ENCODE results near the gene OPRD1. TPM values are rescaled to one million over a fixed set of nuclear protein-coding genes. Genes with fewer than 3 reads are reported as not detected.
"Not testable (repeated sequence)": the region's sequence is repeated elsewhere in the genome, so short reads cannot be mapped to it uniquely, and the experiment has no call there.

Gene OPRD1
- total RNA-seq, 1 experiment from 2014 or later = 0.52 TPM

DNA sequence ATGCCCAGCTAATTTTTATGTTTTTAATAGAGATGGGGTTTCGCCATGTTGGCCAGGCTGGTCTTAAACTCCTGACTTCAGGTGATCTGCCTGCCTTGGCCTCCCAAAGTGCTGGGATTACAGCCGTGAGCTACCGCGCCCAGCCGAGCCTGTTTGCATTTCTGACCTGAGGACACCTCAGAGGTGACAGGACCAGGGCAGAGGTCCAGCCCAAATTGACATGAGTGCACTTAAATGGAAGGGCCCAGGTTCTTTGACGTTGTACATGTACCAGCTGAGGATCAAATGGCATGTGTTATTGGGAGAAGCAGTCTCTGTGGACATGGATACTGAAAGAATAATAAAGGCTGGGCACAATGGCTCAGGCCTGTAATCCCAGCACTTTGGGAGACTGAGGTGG, 35.2 kb downstream of the OPRD1 start:
- not testable (repeated sequence) for H3K4me3 ChIP-seq (ENCODE audit: insufficient read depth, low read depth, low read length); H3K36me3 ChIP-seq (replicated peaks; ENCODE audit: control insufficient read depth, insufficient read depth, low read length); H3K27me3 ChIP-seq (ENCODE audit: control insufficient read depth, insufficient read depth, low read length); DNase-seq

DNA sequence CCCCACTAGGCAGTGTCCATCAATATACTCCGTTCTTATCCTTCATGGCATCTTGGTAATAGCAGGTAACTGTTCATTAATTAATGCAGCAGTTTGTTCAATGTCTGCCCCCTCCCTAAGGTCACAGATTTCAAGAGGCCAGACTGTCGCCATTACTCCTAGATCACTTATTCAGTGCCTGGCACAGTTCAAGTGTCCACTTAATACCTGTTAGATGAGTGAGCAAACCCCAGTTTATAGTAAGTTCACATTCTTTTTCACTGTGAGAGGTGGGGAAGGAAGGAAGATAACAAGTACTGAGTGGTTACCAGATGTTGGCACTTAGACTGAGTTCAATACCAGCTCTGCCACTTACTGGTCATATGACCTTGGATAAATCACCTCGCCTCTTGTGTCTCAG, 36.4 kb downstream of the OPRD1 start:
- Histone ChIP-seq H3K4me3 (ENCODE audit: insufficient read depth, low read depth, low read length) (no peak overlapping the region), H3K36me3 (replicated peaks; ENCODE audit: control insufficient read depth, insufficient read depth, low read length) (no peaks in the 10 kb centered on the region), H3K27me3 (ENCODE audit: control insufficient read depth, insufficient read depth, low read length) (no peaks in the 10 kb centered on the region)
- no peak for DNase-seq

- H3K4me3 ChIP-seq (ENCODE audit: insufficient read depth, low read depth, low read length) = no peak overlapping the region
- H3K36me3 ChIP-seq (replicated peaks; ENCODE audit: control insufficient read depth, insufficient read depth, low read length) = no peaks in the 10 kb centered on the region
- peak; percentile 52 for DNase-seq
- H3K27me3 ChIP-seq (ENCODE audit: control insufficient read depth, insufficient read depth, low read length) = no peaks in the 10 kb centered on the region; the same call in 1 of the 2 replicates
Measured at GRCh38 chr1:28853093-28853742, 41.2 kb downstream of the OPRD1 start.

GRCh38 chr1:28854406-28854805, 42.4 kb downstream of the OPRD1 start:
- H3K4me3 ChIP-seq (ENCODE audit: insufficient read depth, low read depth, low read length); H3K36me3 ChIP-seq (replicated peaks; ENCODE audit: control insufficient read depth, insufficient read depth, low read length); H3K27me3 ChIP-seq (ENCODE audit: control insufficient read depth, insufficient read depth, low read length); DNase-seq: not testable (repeated sequence)

DNA sequence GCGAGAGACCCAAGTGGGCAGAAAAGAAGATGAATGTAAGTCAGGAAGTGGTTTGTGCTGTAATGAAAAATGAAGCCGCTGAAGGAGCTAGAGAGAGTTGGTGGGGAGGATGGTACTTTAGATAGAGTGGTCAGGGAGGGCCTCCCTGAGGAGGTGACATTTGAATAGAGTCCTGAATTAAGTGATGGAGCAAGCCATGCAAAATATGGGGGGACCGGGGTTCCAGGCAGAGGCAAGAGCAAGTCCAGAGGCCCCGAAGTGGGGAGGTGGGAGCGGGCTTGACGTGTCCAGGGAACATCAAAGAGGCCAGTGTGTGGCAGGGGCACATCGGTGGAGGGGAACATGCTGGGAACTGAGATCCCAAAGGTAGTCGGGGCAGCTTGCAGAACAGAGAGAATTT, 43.1 kb downstream of the OPRD1 start:
- no peaks in the 10 kb centered on the region; the same call in 1 of the 2 replicates for H3K27me3 ChIP-seq (ENCODE audit: control insufficient read depth, insufficient read depth, low read length)
- no peak for DNase-seq
- no peak overlapping the region for H3K4me3 ChIP-seq (ENCODE audit: insufficient read depth, low read depth, low read length)
- no peaks in the 10 kb centered on the region for H3K36me3 ChIP-seq (replicated peaks; ENCODE audit: control insufficient read depth, insufficient read depth, low read length)

GRCh38 chr1:28855469-28855951, 43.5 kb downstream of the OPRD1 start:
- peak; percentile 67 for DNase-seq
- H3K4me3 ChIP-seq (ENCODE audit: insufficient read depth, low read depth, low read length) = no peak overlapping the region
- H3K27me3 ChIP-seq (ENCODE audit: control insufficient read depth, insufficient read depth, low read length) = no peaks in the 10 kb centered on the region; the same call in 1 of the 2 replicates
- no peaks in the 10 kb centered on the region for H3K36me3 ChIP-seq (replicated peaks; ENCODE audit: control insufficient read depth, insufficient read depth, low read length)

GRCh38 chr1:28855969-28856368, 44.0 kb downstream of the OPRD1 start:
- no peaks in the 10 kb centered on the region for H3K36me3 ChIP-seq (replicated peaks; ENCODE audit: control insufficient read depth, insufficient read depth, low read length)
- no peak overlapping the region for H3K4me3 ChIP-seq (ENCODE audit: insufficient read depth, low read depth, low read length)
- H3K27me3 ChIP-seq (ENCODE audit: control insufficient read depth, insufficient read depth, low read length) = no peaks in the 10 kb centered on the region; the same call in 1 of the 2 replicates
- DNase-seq = no peak

DNA sequence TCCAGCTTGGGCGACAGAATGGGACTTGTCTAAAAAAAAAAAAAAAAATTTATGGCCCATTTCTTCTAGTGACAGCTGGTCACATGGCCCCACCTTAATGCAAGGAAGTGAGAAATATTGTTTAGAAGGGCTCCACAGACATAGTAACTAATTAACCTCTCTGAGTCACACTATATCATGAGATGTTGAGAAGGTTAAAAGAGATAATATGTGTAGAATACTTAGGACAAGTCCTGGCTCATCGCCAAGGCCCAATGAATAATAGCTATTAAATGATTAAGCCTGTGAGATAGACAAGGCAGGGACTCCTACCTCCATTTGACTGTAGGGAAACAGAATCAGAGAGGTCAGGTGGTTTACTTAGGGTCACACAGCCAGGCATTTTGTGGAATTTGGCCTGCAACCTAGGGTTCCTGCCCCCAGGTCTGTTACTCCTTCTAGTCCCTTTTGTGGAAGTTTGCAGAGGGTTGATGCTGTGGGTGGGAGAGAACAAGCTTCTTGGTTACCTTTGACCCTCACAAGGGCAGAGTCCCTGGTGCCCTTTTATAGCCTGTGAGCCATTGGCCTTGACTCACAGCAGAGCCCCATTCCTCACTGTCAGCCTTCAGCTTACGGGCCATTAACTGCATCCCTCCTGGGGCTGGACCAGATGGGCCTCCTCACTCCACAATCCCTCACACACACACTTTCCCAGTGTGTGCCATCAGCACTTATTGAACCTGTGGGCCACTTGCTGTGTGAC, 48.5 kb downstream of the OPRD1 start:
- H3K27me3 ChIP-seq (ENCODE audit: control insufficient read depth, insufficient read depth, low read length) = no peaks in the 10 kb centered on the region
- no peaks in the 10 kb centered on the region for H3K36me3 ChIP-seq (replicated peaks; ENCODE audit: control insufficient read depth, insufficient read depth, low read length)
- DNase-seq = peak; percentile 23
- H3K4me3 ChIP-seq (ENCODE audit: insufficient read depth, low read depth, low read length) = no peak overlapping the region

GRCh38 chr1:28862571-28863403, 50.8 kb downstream of the OPRD1 start:
- Histone ChIP-seq H3K4me3 (ENCODE audit: insufficient read depth, low read depth, low read length) (no peak overlapping the region), H3K27me3 (ENCODE audit: control insufficient read depth, insufficient read depth, low read length) (no peaks in the 10 kb centered on the region), H3K36me3 (replicated peaks; ENCODE audit: control insufficient read depth, insufficient read depth, low read length) (no peaks in the 10 kb centered on the region)
- peak; percentile 46 for DNase-seq

- Histone ChIP-seq H3K4me3 (ENCODE audit: insufficient read depth, low read depth, low read length) (no peak overlapping the region), H3K27me3 (ENCODE audit: control insufficient read depth, insufficient read depth, low read length) (no peaks in the 10 kb centered on the region), H3K36me3 (replicated peaks; ENCODE audit: control insufficient read depth, insufficient read depth, low read length) (no peaks in the 10 kb centered on the region)
- DNase-seq = no peak
Measured at GRCh38 chr1:28864695-28865094, 52.7 kb downstream of the OPRD1 start.

- DNase-seq = no peak
- Histone ChIP-seq H3K36me3 (replicated peaks; ENCODE audit: control insufficient read depth, insufficient read depth, low read length) (no peaks in the 10 kb centered on the region), H3K27me3 (ENCODE audit: control insufficient read depth, insufficient read depth, low read length) (no peaks in the 10 kb centered on the region), H3K4me3 (ENCODE audit: insufficient read depth, low read depth, low read length) (no peak overlapping the region)
Measured at GRCh38 chr1:28865997-28866650, 54.2 kb downstream of the OPRD1 start.

DNA sequence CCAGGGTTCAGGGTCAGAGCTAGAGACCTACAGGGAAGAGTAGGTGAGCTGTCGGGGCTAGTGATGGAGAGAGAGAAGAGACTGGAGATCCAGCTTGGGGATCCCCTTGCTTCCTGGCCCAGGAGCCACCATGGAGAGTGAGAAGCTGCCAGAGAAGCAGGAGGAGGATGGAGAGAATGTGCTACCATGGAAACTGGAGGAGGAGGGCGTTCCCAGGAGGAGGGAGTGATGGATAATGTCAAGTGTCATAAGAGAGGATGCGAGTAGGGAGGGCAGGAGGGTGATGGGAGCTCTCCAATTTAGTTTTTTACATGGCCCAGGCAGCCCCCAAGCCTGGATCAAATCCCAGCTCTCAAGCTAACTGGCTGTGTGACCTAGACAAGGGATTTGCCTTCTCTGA, 55.9 kb downstream of the OPRD1 start:
- H3K27me3 ChIP-seq (ENCODE audit: control insufficient read depth, insufficient read depth, low read length) = no peaks in the 10 kb centered on the region
- no peak overlapping the region for H3K4me3 ChIP-seq (ENCODE audit: insufficient read depth, low read depth, low read length)
- H3K36me3 ChIP-seq (replicated peaks; ENCODE audit: control insufficient read depth, insufficient read depth, low read length) = no peaks in the 10 kb centered on the region
- no peak for DNase-seq

- no peak for DNase-seq
- H3K4me3 ChIP-seq (ENCODE audit: insufficient read depth, low read depth, low read length) = no peak overlapping the region
- H3K36me3 ChIP-seq (replicated peaks; ENCODE audit: control insufficient read depth, insufficient read depth, low read length) = no peaks in the 10 kb centered on the region
- H3K27me3 ChIP-seq (ENCODE audit: control insufficient read depth, insufficient read depth, low read length) = no peaks in the 10 kb centered on the region
Measured at GRCh38 chr1:28869952-28870351, 58.0 kb downstream of the OPRD1 start.

DNA sequence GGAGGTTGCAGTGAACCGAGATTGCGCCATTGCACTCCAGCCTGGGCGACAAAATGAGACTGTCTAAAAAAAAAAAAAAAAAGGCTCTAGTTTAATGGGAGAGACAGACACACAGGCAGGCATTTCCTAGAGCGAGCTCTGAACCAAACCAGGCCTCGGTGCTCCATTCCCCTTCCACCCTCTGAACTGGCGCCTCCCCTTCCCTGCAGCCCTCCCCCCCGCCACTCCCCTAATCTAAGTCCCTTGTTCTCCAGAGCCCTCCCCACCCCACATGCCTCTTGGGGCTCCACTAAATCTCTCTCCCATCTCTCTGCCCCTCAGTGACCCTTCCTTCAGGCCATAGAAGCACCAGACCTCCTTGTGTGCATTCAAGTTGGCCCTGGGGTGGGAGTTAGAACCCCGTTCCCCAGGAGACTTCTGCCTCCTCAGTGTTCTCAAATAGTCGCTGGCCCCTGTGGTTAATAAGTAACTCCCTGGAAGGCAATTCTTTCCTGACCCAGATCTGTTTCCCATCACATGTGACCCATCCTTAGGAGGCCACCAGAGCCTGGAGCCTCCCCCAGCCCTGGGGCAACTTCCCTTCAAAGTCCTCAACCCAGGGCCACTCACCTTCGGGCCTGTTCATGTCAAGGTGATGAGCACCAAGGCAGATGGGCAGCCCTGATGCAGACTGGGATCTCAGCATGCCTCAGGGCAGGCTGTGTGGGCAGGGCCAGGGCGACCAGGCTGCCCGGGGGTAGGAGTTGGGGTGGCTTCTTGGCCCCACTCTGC, 59.8 kb downstream of the OPRD1 start:
- H3K4me3 ChIP-seq (ENCODE audit: insufficient read depth, low read depth, low read length) = no peak overlapping the region
- DNase-seq = no peak
- no peaks in the 10 kb centered on the region for H3K27me3 ChIP-seq (ENCODE audit: control insufficient read depth, insufficient read depth, low read length)
- no peaks in the 10 kb centered on the region for H3K36me3 ChIP-seq (replicated peaks; ENCODE audit: control insufficient read depth, insufficient read depth, low read length)

Measured in H7 (cell line).